Measurements from ENCODE around the gene ABCE1.
A peak's percentile ranks its signal among the peaks of the same experiment; 100 is the strongest.

The ABCE1 gene

DNA sequence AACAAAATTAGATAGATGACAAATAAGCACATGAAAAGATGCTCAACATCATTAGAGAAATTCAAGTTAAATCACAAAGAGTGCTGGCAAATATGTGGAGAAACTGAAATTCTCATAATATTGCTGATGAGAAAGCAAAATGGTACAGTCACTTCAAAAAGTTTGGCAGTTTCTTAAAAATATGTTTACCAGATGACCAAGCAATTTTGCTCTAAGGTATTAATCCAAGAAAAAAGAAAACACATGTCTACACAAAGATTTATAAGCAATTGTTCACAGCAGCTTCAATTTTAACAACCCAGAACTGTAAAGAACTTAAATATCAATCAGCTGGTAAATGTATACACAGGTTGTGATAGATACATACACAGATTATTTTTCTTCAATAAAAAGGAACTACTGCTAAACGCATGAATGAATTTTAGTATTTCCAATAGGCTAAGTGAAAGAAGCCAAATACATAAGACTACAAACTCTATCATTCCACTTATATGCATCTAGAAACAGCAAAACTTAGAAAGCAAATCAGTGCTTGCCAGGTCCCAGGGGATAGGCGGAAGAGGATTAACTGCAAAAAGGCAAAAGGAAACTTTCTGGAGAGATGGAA lies 70.6 kb downstream of the ABCE1 start:
- in situ Hi-C loops (cut with HindIII; ENCODE audit: low pct_unique_long_range_greater_than_20kb, low sequenced_read_pairs): no loop called here
- no peak for TF ChIP-seq JUND (IDR thresholded peaks at IDR 0.05; ENCODE audit: low read depth)
- DNase-seq (ENCODE audit: low read depth in 1 of 2, low spot score in 1 of 2): no peak

GRCh38 chr4:145170223-145170622 lies 72.1 kb downstream of the ABCE1 start:
- TF ChIP-seq JUND (IDR thresholded peaks at IDR 0.05; ENCODE audit: low read depth): no peak
- in situ Hi-C loops (cut with HindIII; ENCODE audit: low pct_unique_long_range_greater_than_20kb, low sequenced_read_pairs): no loop called here
- no peak for DNase-seq (ENCODE audit: low read depth in 1 of 2, low spot score in 1 of 2)

DNA sequence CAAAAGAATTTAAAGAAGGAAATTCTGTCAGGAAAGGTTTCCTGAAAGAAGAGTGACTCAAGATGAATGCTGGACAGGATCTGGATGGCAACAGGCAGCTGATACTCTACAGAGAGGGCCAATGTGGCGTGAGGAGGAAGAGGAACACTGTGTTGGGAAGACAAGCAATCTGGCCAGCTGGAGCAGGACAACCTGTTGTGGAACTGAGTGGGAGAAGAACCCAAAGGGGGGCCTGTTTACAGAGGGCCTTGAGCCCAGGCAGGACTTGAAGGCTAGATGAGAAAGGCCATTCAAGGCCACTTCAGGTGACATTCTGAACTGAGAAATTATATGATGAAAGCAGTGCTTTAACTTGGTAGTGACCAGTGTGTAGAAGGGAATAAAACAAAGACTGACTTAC lies 73.8 kb downstream of the ABCE1 start:
- in situ Hi-C loops (cut with HindIII; ENCODE audit: low pct_unique_long_range_greater_than_20kb, low sequenced_read_pairs): no loop called here
- no peak for TF ChIP-seq JUND (IDR thresholded peaks at IDR 0.05; ENCODE audit: low read depth)
- no peak for DNase-seq (ENCODE audit: low read depth in 1 of 2, low spot score in 1 of 2)

DNA sequence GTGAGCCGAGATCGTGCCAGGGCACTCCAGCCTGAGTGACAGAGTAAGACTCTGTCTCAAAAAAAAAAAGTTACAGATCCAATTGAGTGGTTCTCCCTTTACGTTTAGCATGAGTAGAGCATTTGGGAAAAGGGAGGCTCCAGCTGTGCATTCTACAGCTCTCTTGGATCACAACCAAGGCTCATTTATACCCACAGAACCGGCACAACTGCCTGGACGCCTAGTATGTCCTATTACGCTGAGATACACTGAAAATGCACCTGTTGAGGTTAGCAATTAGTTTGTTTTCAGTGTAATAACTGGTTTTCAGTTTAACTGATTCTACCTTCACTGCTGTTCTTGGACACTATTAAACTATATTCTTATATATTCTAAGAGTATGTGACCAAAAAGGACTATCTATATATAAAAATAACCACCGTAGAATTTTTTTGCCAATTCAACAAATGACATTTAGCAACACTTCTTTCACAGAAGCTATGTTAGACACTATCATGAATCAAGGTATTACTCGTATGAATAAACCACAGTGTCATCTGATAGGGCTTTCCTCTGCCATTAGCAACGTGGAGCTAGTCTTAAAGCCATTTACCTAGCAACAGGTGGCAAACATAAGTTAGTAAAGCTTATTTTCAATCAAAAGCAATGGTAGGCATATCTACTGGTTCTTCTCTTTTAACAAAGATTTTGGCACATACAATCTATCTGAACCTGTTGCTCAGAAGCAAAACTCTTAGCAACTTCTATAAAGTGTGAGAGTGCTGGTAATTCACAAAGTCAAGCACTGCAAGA lies 78.7 kb downstream of the ABCE1 start:
- TF ChIP-seq JUND (IDR thresholded peaks at IDR 0.05; ENCODE audit: low read depth): no peak
- peak in 1 of 2 experiments; percentile 62 for DNase-seq (ENCODE audit: low read depth in 1 of 2, low spot score in 1 of 2)
- in situ Hi-C loops (cut with HindIII; ENCODE audit: low pct_unique_long_range_greater_than_20kb, low sequenced_read_pairs): no loop called here

DNA sequence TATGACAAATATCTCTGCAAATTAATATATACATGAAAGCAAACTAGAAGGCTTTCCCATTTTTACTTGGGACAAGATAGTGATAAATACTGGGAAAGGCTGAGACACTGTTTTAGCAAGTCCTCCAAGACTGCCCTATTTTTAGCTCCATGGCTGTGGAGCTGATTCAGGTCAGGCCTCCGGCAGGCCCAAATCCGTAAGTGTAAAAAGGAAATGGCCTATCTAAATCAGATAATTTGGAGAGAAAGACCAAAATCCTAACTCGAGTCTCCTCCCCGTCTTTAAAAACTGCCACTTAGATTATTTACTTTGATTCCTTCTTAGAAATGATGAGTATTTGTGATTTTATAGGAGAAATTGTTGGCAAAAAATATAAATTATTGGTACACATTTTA lies 79.4 kb downstream of the ABCE1 start:
- TF ChIP-seq JUND (IDR thresholded peaks at IDR 0.05; ENCODE audit: low read depth): no peak
- DNase-seq (ENCODE audit: low read depth in 1 of 2, low spot score in 1 of 2): no peak
- in situ Hi-C loops (cut with HindIII; ENCODE audit: low pct_unique_long_range_greater_than_20kb, low sequenced_read_pairs): no loop called here

DNA sequence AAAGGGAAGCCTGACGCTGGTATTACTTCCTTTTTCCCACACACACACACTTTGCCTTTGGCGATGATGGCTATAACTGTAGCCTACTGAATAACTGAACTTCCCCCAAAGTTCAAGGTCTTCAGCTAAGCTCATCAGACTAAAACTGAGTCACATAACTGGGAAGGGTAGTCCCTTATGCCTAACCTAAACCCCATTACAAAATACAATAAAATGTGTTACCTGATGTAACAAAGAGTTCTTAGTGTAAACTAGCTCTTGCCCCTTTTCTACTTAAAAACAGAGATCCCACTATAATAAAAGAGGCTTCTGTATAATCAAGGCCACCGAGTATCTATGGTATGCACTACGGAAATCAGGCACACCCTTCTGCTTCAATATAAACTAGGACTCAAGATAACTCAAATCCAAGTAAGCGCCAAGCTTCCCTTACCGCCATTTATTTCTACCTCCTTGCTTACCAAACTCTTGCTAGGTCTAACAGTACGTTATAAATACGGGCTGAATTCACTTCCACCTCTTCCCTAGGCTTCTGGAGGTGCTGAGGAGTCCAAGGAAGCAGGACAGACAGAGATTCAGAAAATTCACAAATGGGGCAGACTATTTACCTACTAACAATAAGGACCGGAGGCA lies 79.9 kb downstream of the ABCE1 start:
- in situ Hi-C loops (cut with HindIII; ENCODE audit: low pct_unique_long_range_greater_than_20kb, low sequenced_read_pairs): no loop called here
- DNase-seq (ENCODE audit: low read depth in 1 of 2, low spot score in 1 of 2): no peak
- TF ChIP-seq JUND (IDR thresholded peaks at IDR 0.05; ENCODE audit: low read depth): no peak

DNA sequence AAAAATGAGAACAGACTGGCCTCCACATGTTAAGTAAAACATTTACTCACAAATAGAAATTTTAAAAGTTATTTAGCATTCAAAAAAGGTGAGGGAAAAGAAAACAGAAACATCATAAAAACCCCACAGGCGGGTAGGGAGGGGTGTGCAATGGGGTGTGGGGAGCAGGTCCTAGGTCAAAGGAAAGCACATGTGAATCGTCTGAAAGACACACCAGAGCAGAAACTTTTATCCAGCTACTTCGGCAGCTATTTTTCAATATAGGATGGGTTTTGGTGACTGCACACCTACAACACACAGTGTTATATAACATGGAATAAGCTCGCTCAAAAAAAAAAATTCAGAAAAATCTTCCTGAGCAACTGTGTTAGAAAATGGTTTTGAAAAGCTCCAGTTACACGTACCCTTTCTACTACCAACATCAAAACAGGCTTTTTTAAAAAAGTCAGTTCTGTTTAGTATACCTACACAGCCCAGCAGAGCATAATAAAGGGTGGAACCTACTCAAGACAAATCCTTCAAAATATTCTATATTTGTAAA lies 80.7 kb downstream of the ABCE1 start:
- no peak for TF ChIP-seq JUND (IDR thresholded peaks at IDR 0.05; ENCODE audit: low read depth)
- in situ Hi-C loops (cut with HindIII; ENCODE audit: low pct_unique_long_range_greater_than_20kb, low sequenced_read_pairs): no loop called here
- DNase-seq (ENCODE audit: low read depth in 1 of 2, low spot score in 1 of 2): no peak
